Measurements from ENCODE around the gene PHAF1.

Gene PHAF1

DNA sequence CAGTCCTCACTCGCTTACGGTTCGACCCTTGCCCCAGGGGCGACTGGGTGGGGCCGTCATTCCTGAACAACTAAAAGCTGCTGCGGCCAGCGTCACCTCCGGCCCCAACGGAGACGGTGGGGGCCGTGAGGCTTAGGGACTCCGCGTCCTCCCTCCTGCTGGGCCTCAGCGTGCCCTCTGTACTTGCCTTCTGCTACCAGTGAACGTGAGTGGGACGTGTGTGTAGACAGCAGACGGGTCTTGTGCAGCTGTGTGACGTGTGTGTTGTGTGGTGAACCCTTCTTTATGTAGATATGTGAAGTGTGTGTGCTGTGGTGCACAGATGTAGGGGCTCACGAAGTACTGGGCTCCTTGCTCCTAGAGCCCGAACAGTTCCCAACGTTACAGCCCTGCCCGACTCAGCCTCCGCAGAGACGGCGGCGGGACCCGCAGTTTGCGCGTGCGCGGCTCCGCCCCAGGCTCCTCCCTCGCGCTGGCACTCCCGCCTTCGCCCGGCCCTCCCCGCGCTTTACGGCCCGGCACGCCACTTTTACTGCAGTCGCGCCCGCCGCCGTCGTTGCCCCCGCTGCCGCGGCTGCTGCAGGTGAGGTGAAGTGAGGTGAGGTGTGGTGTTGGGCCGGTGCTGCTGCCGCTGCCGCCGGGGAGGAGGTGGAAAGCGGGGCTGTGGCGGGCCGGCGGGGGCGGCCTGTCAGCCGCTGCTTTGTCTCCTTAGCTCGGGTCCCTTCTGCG is at the start of gene PHAF1:
PHAF1 (plus strand) TSS at position 535 of the 729 bp plus-strand sequence. CDS start 235 bp downstream, outside the sequence.
- DNase-seq (ENCODE audit: low read depth in 2 of 2), result peak; percentile 91 to 92

GRCh38 chr16:67063008-67063407 is 46.7 kb upstream of the PHAF1 start:
- DNase-seq (ENCODE audit: low read depth in 2 of 2), result no peak

DNA sequence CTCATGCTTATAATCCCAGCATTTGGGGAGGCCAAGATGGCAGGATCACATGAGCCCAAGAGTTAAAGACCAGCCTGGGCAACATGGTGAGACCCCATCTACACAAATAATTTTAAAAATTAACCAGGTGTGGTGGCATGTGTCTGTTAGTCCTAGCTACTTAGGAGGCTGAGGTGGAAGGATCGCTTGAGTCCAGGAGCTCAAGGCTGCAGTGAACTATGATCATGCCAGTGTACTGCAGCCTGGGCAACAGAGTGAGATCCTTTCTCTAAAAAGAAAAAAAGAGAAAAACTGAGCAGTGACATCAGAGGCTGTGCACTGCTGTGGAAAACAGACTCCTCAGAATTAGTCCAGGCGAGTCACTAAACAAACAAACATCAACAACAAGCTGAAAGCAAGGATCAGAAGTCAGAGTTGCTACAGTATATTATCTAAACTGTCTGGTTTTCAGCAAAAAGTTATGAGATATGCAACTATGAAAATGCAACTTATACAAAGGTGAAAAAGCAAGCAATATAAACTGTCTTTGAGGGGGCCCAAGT is 41.5 kb upstream of the PHAF1 start:
- DNase-seq (ENCODE audit: low read depth in 2 of 2), result no peak

GRCh38 chr16:67071476-67072048 is 38.2 kb upstream of the PHAF1 start:
- DNase-seq (ENCODE audit: low read depth in 2 of 2), result no peak

GRCh38 chr16:67075331-67075730 is 34.4 kb upstream of the PHAF1 start:
- no peak for DNase-seq (ENCODE audit: low read depth in 2 of 2)

DNA sequence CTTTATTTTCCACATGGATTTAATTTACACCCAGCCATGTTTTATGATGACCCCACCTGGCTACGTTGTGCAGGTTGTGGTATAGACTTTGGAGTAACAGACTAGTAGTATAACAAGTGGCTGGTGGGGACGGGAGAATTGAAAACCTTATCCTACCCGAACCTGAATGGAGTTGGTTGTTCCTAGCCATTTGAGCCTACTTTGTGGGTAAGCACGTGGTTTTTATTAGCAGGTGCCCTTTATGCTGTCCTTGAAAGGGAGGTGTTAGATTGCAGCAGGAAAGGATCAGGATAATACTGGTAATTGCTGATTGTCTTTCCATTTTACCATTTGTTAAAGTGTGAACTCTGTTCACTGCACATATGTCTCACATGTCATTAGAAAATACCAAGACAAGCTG is 31.9 kb upstream of the PHAF1 start:
- DNase-seq (ENCODE audit: low read depth in 2 of 2), result no peak

DNA sequence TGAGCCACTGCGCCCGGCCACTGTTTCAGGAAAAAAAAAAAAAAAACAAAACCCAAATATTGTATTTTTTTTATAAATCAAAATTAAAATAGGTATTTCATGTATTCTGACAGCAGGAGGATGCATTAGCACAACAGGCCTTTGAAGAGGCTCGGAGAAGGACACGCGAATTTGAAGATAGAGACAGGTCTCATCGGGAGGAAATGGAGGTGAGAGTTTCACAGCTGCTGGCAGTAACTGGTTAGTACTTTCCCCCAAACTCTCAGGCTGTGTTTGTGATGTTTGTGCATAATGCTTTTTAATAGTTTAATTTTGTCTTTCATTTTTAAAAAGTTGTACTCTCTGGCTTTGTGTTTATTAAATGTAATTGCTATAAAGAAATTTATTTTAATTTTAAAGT is 27.6 kb upstream of the PHAF1 start:
- DNase-seq (ENCODE audit: low read depth in 2 of 2), result no peak

GRCh38 chr16:67082891-67083290 is 26.9 kb upstream of the PHAF1 start:
- no peak for DNase-seq (ENCODE audit: low read depth in 2 of 2)

GRCh38 chr16:67084345-67085028 is 25.3 kb upstream of the PHAF1 start:
- no peak for DNase-seq (ENCODE audit: low read depth in 2 of 2)

- DNase-seq (ENCODE audit: low read depth in 2 of 2), result no peak
Observed at GRCh38 chr16:67086822-67087221, 22.9 kb upstream of the PHAF1 start.

- DNase-seq (ENCODE audit: low read depth in 2 of 2), result no peak
Observed at GRCh38 chr16:67087291-67087690, 22.4 kb upstream of the PHAF1 start.

DNA sequence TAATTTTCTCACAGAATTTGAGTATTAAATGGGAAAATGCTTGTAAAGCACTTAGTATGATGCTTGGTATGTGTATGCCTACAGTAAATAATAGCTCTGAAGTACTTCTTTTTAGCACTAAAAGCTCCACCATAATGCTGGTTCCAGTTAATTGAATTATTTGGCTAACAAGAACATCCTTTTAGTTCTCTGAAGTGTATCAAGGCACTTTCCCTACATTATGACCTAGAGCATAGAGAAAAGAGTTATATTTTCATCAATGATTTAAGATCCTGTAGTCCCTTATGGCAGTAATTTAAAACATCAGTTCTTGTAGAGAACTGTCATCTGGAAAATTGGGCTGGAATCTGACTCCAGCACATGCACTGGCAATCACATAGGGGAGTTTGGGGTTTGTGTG is 21.9 kb upstream of the PHAF1 start:
- no peak for DNase-seq (ENCODE audit: low read depth in 2 of 2)

DNA sequence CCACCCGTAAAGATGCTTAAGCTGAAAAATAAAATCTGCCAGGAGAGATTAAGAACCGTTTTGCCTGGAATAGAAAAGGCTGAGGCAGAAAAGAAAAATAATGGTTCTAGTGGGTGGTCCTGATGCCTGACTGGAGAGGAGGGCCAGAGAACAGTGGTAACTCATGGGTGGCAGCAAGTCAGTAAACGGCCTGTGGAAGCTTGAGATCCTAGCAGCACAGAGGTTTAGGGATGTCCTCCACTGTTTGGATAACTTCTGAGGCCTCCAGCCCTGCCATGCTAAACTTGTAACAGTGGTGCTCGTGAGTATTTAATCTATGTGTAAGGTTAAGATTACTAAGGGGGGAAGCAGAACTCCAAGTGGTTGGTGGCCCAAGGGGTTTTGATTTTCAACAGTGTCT is 21.2 kb upstream of the PHAF1 start:
- DNase-seq (ENCODE audit: low read depth in 2 of 2), result no peak

- DNase-seq (ENCODE audit: low read depth in 2 of 2), result no peak
Observed at GRCh38 chr16:67089101-67089500, 20.6 kb upstream of the PHAF1 start.

GRCh38 chr16:67091906-67092566 is 17.7 kb upstream of the PHAF1 start:
- no peak for DNase-seq (ENCODE audit: low read depth in 2 of 2)

DNA sequence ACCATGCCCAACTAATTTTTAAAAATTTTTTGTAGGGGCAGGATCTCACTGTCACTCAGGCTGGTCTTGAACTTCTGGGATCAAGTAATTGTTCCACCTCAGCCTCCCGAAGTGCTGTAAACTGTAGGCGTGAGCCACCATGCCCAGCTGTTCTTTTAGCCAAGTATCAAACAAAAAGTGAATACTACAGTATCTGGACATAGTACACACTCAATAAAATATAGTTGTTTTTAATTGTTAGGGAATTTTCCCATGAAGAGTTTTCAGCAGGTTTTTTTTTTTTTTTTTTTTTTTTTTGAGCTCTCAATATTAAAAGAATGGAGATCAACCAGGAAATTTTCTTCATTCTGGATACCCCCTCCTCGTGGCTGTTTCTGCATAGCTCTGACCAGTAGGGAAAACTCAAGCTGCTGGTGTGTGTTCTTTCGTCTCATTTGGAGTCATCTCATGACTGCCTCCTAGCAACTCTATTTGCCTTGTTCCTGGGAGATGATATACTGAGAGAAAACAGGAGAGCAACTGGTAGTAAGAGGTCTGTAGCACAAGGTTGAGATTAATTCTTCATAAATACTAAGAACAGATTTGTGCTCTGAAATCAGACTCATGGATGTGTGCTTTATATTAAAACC is 16.5 kb upstream of the PHAF1 start:
- DNase-seq (ENCODE audit: low read depth in 2 of 2), result no peak

DNA sequence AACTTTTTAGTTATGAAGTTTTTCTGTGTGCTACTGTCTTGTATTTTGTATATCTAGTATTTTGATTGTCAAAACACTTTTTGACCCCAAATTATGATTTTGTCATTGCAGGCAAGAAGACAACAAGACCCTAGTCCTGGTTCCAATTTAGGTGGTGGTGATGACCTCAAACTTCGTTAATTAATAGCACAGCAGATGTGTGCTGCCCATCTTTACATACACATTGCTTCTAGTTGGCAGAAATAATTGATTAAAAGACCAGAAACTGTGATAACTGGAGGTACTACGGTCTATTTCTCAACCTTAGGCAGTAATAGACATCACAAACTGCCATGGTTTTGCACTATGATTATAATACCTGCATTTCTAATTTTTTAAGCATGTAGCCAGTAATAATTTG is 11.1 kb upstream of the PHAF1 start:
- no peak for DNase-seq (ENCODE audit: low read depth in 2 of 2)

- no peak for DNase-seq (ENCODE audit: low read depth in 2 of 2)
Observed at GRCh38 chr16:67100569-67101310, 9.0 kb upstream of the PHAF1 start.

- DNase-seq (ENCODE audit: low read depth in 2 of 2), result peak in 1 of 2 donors; percentile 21
Observed at GRCh38 chr16:67101311-67102082, 8.2 kb upstream of the PHAF1 start.

DNA sequence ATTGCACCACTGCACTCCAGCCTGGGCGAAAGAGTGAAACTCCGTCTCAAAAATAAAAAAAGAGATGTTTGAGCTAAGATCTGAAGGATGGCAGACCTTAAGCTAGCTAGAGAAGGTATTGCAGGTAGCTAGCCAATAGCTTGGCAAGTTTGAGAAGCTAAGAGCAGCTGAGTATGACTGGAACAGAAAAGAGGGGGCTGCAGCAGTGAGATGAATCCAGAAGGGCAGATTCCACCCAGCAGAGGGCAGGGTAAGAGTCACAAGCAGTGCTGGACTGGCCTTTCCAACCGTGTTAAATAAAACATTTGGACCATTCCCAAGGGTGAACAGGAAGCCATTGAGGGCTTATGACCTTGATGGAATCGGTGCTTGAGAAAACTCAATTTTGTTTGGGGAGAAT is 5.7 kb upstream of the PHAF1 start:
- no peak for DNase-seq (ENCODE audit: low read depth in 2 of 2)

Measured in stimulated activated CD8-positive, alpha-beta memory T cell treated with anti-CD3 and anti-CD28 coated beads, Interleukin-15, amount 100 ng/mL, for 48 hours (primary cell).